ENCODE data around the gene ING3. TPM values are rescaled to one million over a fixed set of nuclear protein-coding genes. Genes with fewer than 3 reads are reported as not detected.

Gene ING3
- total and polyA plus RNA-seq, 9 of the 15 experiments (the other 6 are each of a cell fraction or from before 2014, with no cell fraction given) = 22.8 to 233 (median 50.4) TPM

DNA sequence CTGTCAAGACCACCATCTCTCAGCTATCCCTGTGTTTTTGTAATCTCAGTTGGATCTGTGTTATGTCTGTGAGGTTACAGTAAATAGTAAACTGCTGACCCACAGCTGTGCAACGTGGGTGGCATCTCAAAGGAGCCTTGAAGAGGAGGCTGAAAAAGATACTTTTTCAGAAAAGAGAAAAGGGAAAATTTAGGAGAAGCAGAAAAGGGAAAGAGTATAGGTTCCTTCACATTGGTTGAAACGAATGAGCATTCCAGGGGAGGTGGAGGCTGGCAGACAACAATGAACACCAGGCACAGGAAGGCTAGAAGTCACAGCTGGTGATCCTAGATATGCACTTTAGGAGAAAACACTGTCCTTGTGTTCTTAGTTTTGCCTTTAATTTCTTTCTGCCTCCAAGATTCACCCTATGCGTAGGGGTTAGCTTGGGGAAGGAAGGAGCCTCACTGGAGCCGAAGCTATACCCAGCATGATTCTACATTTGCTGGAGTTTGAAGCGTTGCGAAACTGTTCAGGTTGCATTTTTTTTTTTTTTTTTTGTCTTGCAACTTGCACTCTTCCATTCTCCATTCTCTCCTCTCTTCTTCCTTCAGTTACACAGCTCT lies 56.2 kb downstream of the ING3 start (continued):
- TF ChIP-seq NFATC3 (IDR thresholded peaks at IDR 0.05) (no peak), PHTF2 (CRISPR knock-in tag; IDR thresholded peaks at IDR 0.05) (no peak), HDAC1 (IDR thresholded peaks at IDR 0.05) (peak in 1 of 2 experiments; percentile 57; a peak in 2 of 4 replicates), HOXB6 (CRISPR knock-in tag; IDR thresholded peaks at IDR 0.05; ENCODE audit: borderline replicate concordance) (no peak), SIN3A (IDR thresholded peaks at IDR 0.05; ENCODE audit: borderline replicate concordance in 2 of 2, control insufficient read depth in 1 of 2, low read depth in 2 of 2, low read length in 2 of 2) (peak in 1 of 2 experiments; percentile 61; a peak in 1 of 4 replicates), MNT (conservative IDR thresholded peaks at IDR 0.05) (peak; percentile 24 to 66; a peak in 3 of 4 replicates), MCM2 (IDR thresholded peaks at IDR 0.05; ENCODE audit: low read depth) (no peak), MIER1 (IDR thresholded peaks at IDR 0.05; ENCODE audit: low read depth) (no peak), ARID1B (IDR thresholded peaks at IDR 0.05) (peak; percentile 88), ZNF551 (CRISPR knock-in tag; IDR thresholded peaks at IDR 0.05) (no peak), WHSC1 (IDR thresholded peaks at IDR 0.05; ENCODE audit: low read length) (no peak), KLF13 (tag; IDR thresholded peaks at IDR 0.05; ENCODE audit: borderline replicate concordance, low read depth) (no peak), TFE3 (CRISPR knock-in tag; IDR thresholded peaks at IDR 0.05) (no peak), ZNF764 (CRISPR knock-in tag; IDR thresholded peaks at IDR 0.05; ENCODE audit: low read depth) (no peak), ZEB2 (IDR thresholded peaks at IDR 0.05) (0 out of 2 replicates have a peak, but pooled peaks have one; percentile 16), CHD1 (IDR thresholded peaks at IDR 0.05; ENCODE audit: low read length) (no peak), ARID2 (IDR thresholded peaks at IDR 0.05) (no peak), SRSF9 (IDR thresholded peaks at IDR 0.05; ENCODE audit: borderline replicate concordance, low read depth, low read length) (no peak)
- TF ChIP-seq, protein P1, sequence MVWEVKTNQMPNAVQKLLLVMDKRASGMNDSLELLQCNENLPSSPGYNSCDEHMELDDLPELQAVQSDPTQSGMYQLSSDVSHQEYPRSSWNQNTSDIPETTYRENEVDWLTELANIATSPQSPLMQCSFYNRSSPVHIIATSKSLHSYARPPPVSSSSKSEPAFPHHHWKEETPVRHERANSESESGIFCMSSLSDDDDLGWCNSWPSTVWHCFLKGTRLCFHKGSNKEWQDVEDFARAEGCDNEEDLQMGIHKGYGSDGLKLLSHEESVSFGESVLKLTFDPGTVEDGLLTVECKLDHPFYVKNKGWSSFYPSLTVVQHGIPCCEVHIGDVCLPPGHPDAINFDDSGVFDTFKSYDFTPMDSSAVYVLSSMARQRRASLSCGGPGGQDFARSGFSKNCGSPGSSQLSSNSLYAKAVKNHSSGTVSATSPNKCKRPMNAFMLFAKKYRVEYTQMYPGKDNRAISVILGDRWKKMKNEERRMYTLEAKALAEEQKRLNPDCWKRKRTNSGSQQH (CRISPR knock-in tag; IDR thresholded peaks at IDR 0.05) = no peak
